NCI-H524 (cell line): ENCODE results near the gene LHX2.

Experiments used
- DNase-seq, 2 experiments: peaks; one replicate each; lab custom pipeline; 2025; lab: John Stamatoyannopoulos, UW

Gene LHX2

GRCh38 chr9:123999661-124000060, 11.9 kb upstream of the LHX2 start:
- peak in 1 of 2 experiments; percentile 40 for DNase-seq

- peak; percentile 37 to 55 for DNase-seq
Observed at GRCh38 chr9:124000161-124000783, 11.3 kb upstream of the LHX2 start.

GRCh38 chr9:124000784-124001457, 10.6 kb upstream of the LHX2 start:
- DNase-seq, result peak in 1 of 2 experiments; percentile 45

- DNase-seq, result peak; percentile 95 to 98
Observed at GRCh38 chr9:124001458-124001799, 10.1 kb upstream of the LHX2 start.

- DNase-seq, result peak; percentile 66 to 75
Observed at GRCh38 chr9:124001866-124002525, 9.6 kb upstream of the LHX2 start.

GRCh38 chr9:124003636-124004349, 7.8 kb upstream of the LHX2 start:
- no peak for DNase-seq

GRCh38 chr9:124004593-124004992, 7.0 kb upstream of the LHX2 start:
- DNase-seq, result no peak

- DNase-seq, result no peak
Observed at GRCh38 chr9:124005029-124005771, 6.4 kb upstream of the LHX2 start.

- peak in 1 of 2 experiments; percentile 21 for DNase-seq
Observed at GRCh38 chr9:124006448-124007361, 4.9 kb upstream of the LHX2 start.

GRCh38 chr9:124007565-124008302, 3.8 kb upstream of the LHX2 start:
- DNase-seq, result no peak

GRCh38 chr9:124008303-124008693, 3.3 kb upstream of the LHX2 start:
- peak in 1 of 2 experiments; percentile 50 for DNase-seq

GRCh38 chr9:124008694-124009530, 2.7 kb upstream of the LHX2 start:
- peak; percentile 75 to 82 for DNase-seq

GRCh38 chr9:124009531-124010217, 1.9 kb upstream of the LHX2 start:
- no peak for DNase-seq

GRCh38 chr9:124010303-124010664, 1.3 kb upstream of the LHX2 start:
- DNase-seq, result peak; percentile 70 to 83

- peak; percentile 71 to 77 for DNase-seq
Observed at GRCh38 chr9:124010665-124011321, 775 bp upstream of the LHX2 start.

- DNase-seq, result no peak
Observed at GRCh38 chr9:124012368-124013301, 1.1 kb downstream of the LHX2 start.
